SU-DHL-6 (cell line): ENCODE results near the gene PDE8B.

Experiments used
- H2AFZ ChIP-seq: fragments of 200-600 bp; sonication (generic); 2 replicates; pipeline ENCODE4 v1.6.1; 2014; ENCODE audit warnings: low read depth, mild to moderate bottlenecking, moderate library complexity, mixed read lengths, antibody characterized with exemption, low read length; ENCODE audit not compliant: severe bottlenecking
- H3F3A ChIP-seq: fragments of 200-600 bp; shearing (Covaris generic); 2 replicates; pipeline ENCODE4 v1.6.0; 2016; ENCODE audit warnings: antibody characterized with exemption, mild to moderate bottlenecking; ENCODE audit not compliant: insufficient read depth
- H3K27ac ChIP-seq: fragments of 200-600 bp; sonication (generic); 2 replicates; pipeline ENCODE4 v1.5.1; 2016; ENCODE audit warnings: low read depth, mild to moderate bottlenecking, low read length, moderate library complexity, mixed read lengths
- H3K27me3 ChIP-seq: fragments of 200-600 bp; sonication (generic), shearing (Covaris generic); 2 replicates; pipeline ENCODE4 v1.6.0; 2014; ENCODE audit warnings: mild to moderate bottlenecking, low read length
- H3K36me3 ChIP-seq: fragments of 200-600 bp; sonication (generic); 2 replicates; pipeline ENCODE4 v1.6.1; 2014; ENCODE audit warnings: mild to moderate bottlenecking, low read length, mixed read lengths
- H3K4me2 ChIP-seq: fragments of 300-600, 200-600 bp; shearing (Covaris generic), sonication (generic); 2 replicates; pipeline ENCODE4 v1.6.0; 2014; ENCODE audit warnings: low read length, low read depth, mild to moderate bottlenecking; ENCODE audit not compliant: poor library complexity, severe bottlenecking
- H3K4me3 ChIP-seq: fragments of 200-600 bp; sonication (generic); 2 replicates; pipeline ENCODE4 v1.5.1; 2014; ENCODE audit warnings: antibody characterized with exemption, low read length, mild to moderate bottlenecking, mixed read lengths; ENCODE audit not compliant: insufficient read depth, poor library complexity, severe bottlenecking
- H3K79me2 ChIP-seq: fragments of 200-600 bp; sonication (generic); 2 replicates; pipeline ENCODE4 v1.6.1; 2014; ENCODE audit warnings: mild to moderate bottlenecking, low read length, moderate library complexity; ENCODE audit not compliant: insufficient read depth
- H3K9ac ChIP-seq: fragments of 200-600 bp; sonication (generic); 2 replicates; pipeline ENCODE4 v1.7.0; 2014; ENCODE audit warnings: mild to moderate bottlenecking, low read length
- H3K9me2 ChIP-seq: fragments of 200-600 bp; sonication (generic); replicated peaks from 2 replicates; pipeline ENCODE4 v1.6.1; 2014; ENCODE audit warnings: low read length; ENCODE audit not compliant: insufficient read depth
- H3K9me3 ChIP-seq: fragments of 200-600 bp; sonication (generic); 2 replicates; pipeline ENCODE4 v1.6.1; 2014; ENCODE audit warnings: low read length, mixed read lengths; ENCODE audit not compliant: insufficient read depth
- H4K20me1 ChIP-seq: fragments of 200-600 bp; sonication (generic); 2 replicates; pipeline ENCODE4 v1.6.1; 2014; ENCODE audit warnings: low read depth, mild to moderate bottlenecking, antibody characterized with exemption, low read length, moderate library complexity, mixed read lengths
- CTCF ChIP-seq: fragments of 200-600 bp; sonication (generic); IDR thresholded peaks from one replicate; pipeline ENCODE4 v1.5.1; 2017; ENCODE audit warnings: antibody characterized with exemption, mild to moderate bottlenecking, low read length, moderate library complexity; ENCODE audit not compliant: insufficient read depth, poor library complexity, severe bottlenecking
- EZH2phosphoT487 ChIP-seq: fragments of 200-600 bp; sonication (generic), shearing (Covaris generic); conservative IDR thresholded peaks from 2 replicates; pipeline ENCODE4 v1.6.1; 2018; ENCODE audit warnings: mild to moderate bottlenecking, antibody characterized with exemption, low read length, moderate library complexity, mixed read lengths

Gene PDE8B

GRCh38 chr5:77258652-77259051, 48.2 kb downstream of the PDE8B start:
- Histone ChIP-seq H3K9ac (no peak overlapping the region), H3K9me2 (no peaks in the 10 kb centered on the region), H3K36me3 (no peaks in the 10 kb centered on the region), H3F3A (no peaks in the 10 kb centered on the region), H3K4me3 (no peak overlapping the region), H3K27me3 (no peaks in the 10 kb centered on the region), H3K27ac (no peak overlapping the region), H3K9me3 (no peaks in the 10 kb centered on the region), H4K20me1 (no peaks in the 10 kb centered on the region), H2AFZ (no peak overlapping the region), H3K4me2 (no peak overlapping the region), H3K79me2 (no peaks in the 10 kb centered on the region)
- TF ChIP-seq CTCF, result no peak
- TF ChIP-seq EZH2phosphoT487, result no peak

GRCh38 chr5:77259476-77259875, 49.0 kb downstream of the PDE8B start:
- no peaks in the 10 kb centered on the region for H3K9me2 ChIP-seq
- no peaks in the 10 kb centered on the region for H3K27me3 ChIP-seq
- no peaks in the 10 kb centered on the region for H4K20me1 ChIP-seq
- no peak overlapping the region for H3K4me3 ChIP-seq
- H3K36me3 ChIP-seq, result no peaks in the 10 kb centered on the region
- H3K9me3 ChIP-seq, result no peaks in the 10 kb centered on the region
- no peak for TF ChIP-seq CTCF
- TF ChIP-seq EZH2phosphoT487, result no peak
- H3K27ac ChIP-seq, result no peak overlapping the region
- no peak overlapping the region for H3K9ac ChIP-seq
- no peak overlapping the region for H2AFZ ChIP-seq
- no peaks in the 10 kb centered on the region for H3F3A ChIP-seq
- H3K79me2 ChIP-seq, result no peaks in the 10 kb centered on the region
- H3K4me2 ChIP-seq, result no peak overlapping the region

- Histone ChIP-seq H3K27ac (no peak overlapping the region), H3K9ac (no peak overlapping the region), H4K20me1 (no peaks in the 10 kb centered on the region), H3K9me2 (no peaks in the 10 kb centered on the region), H3F3A (no peaks in the 10 kb centered on the region), H3K79me2 (no peaks in the 10 kb centered on the region), H2AFZ (no peak overlapping the region), H3K36me3 (no peaks in the 10 kb centered on the region), H3K4me2 (no peak overlapping the region), H3K9me3 (no peaks in the 10 kb centered on the region), H3K4me3 (no peak overlapping the region), H3K27me3 (no peaks in the 10 kb centered on the region)
- no peak for TF ChIP-seq CTCF
- TF ChIP-seq EZH2phosphoT487, result no peak
Measured at GRCh38 chr5:77262697-77263096, 52.2 kb downstream of the PDE8B start.
